Measurements from ENCODE around the gene STAT6.
"Not testable (repeated sequence)": the region's sequence is repeated elsewhere in the genome, so short reads cannot be mapped to it uniquely, and the experiment has no call there.

Gene STAT6

GRCh38 chr12:57089271-57090245 lies 21.6 kb downstream of the STAT6 start:
- peak in 2 of 3 experiments; percentile 36 to 50 for DNase-seq (ENCODE audit: low read depth in 2 of 3, low spot score in 2 of 3)

GRCh38 chr12:57088354-57089270 lies 22.6 kb downstream of the STAT6 start, which contains the start of gene NAB2:
Gene NAB2 (plus strand): TSS chr12:57089114. CDS start chr12:57089272, 158 bp downstream.
- peak; percentile 63 to 85 (median 74) for DNase-seq (ENCODE audit: low read depth in 2 of 3, low spot score in 2 of 3)

DNA sequence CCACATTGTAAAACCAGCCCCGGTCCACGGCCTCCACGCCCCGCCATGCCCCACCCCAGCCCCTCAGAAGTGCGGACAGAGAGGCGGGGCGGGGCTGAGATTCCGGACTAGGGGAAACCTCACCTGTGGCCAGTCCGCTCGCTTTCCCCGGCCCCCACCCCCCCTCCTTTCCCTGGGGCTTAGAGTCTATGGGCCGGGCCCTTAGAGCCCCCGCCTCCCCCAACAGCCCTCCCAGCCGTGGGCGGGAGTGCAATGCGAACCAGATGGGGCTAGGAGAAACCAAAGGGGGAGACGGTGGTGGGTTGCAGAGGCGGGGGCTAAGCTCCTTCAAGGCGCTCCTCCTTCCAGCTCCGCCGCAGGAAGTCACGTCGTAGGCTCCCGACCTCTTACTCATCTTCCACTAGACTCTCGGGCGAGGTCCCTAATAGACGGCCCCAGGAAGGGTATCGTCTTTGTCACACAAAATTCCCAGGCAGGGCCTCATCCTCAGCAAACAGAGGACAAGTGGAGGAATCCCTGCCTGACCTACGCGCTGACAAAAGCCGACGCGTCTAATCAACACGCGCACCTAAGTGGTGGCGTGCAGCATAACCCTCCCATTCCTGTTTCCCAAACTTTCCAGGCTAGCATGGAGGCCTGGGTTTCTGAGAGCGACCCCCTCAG lies 23.3 kb downstream of the STAT6 start:
- peak; percentile 56 to 85 (median 80) for DNase-seq (ENCODE audit: low read depth in 2 of 3, low spot score in 2 of 3)

GRCh38 chr12:57087010-57087690 lies 24.0 kb downstream of the STAT6 start:
- peak; percentile 89 to 96 (median 89) for DNase-seq (ENCODE audit: low read depth in 2 of 3, low spot score in 2 of 3)

DNA sequence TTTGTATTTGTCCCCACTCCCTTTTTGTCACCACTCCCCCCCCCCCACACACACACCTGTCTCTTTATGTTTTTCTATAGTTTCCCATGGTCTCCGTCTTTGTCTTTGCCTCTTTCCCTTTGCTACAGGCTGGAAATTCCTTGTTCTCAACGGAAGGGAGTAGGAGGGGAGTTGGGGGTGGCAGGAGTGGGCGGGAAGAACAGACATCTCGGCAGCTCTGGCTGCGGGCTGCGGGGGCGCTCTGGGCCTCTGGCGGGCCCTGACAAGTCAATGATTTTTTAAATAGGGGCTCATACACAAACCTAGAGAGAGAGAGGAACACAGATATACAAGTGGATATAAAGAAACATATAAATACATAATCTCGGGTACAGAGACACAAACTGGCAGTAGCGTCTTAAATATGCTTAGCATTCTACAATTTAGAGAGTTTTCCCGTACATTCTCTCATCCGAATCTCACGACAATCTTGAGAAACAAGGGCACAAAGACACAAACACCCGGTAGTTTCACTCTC lies 24.6 kb downstream of the STAT6 start:
- peak in 1 of 3 experiments; percentile 46 for DNase-seq (ENCODE audit: low read depth in 2 of 3, low spot score in 2 of 3)

GRCh38 chr12:57085999-57086492 lies 25.1 kb downstream of the STAT6 start:
- no peak for DNase-seq (ENCODE audit: low read depth in 2 of 3, low spot score in 2 of 3)

GRCh38 chr12:57080855-57081254 lies 30.3 kb downstream of the STAT6 start:
- no peak for DNase-seq (ENCODE audit: low read depth in 2 of 3, low spot score in 2 of 3)

GRCh38 chr12:57079821-57080220 lies 31.3 kb downstream of the STAT6 start:
- no peak for DNase-seq (ENCODE audit: low read depth in 2 of 3, low spot score in 2 of 3)

GRCh38 chr12:57078519-57079404 lies 32.4 kb downstream of the STAT6 start, which contains the start of gene NEMP1:
Gene NEMP1 (minus strand): TSS chr12:57078791. CDS start chr12:57078745, 46 bp downstream.
- DNase-seq (ENCODE audit: low read depth in 2 of 3, low spot score in 2 of 3): peak; percentile 55 to 90 (median 78)

DNA sequence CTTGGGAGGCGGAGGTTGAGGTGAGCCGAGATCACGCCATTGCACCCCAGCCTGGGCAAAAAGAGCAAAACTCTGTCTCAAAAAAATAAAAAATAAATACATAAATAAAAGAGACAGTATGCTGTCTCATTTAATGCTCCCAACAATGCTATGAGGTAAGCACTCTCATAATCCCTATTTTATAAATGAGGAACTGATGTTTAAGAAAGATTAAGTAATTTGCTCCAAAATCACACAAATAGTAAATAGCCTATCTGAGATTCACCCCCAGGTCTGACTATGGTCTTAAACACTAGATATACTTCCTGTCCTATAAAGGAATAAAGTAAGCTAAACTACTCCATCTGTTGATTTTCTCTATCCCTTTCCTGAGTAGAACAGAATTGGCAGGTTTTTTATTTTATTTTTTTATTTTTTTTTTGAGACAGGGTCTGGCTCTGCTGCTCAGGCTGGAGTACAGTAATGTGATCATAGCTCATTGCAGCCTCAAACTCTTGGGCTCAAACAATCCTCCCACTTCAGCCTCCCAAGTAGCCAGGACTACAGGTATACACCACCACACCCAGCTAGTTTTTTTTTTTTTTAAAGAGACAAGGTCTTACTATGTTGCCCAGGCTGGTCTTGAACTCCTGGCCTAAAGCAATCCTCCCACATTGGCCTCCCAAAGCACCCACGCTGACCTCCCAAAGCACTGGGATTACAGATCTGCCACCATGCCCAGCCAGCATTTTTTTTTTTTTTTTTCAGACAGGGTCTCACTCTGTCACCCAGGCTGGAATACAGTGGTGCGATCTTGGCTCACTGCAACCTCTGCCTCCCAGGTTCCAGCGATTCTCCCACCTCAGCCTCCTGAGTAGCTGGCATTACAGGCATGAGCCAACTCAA lies 37.4 kb downstream of the STAT6 start:
- DNase-seq (ENCODE audit: low read depth in 2 of 3, low spot score in 2 of 3): not testable (repeated sequence)

- no peak for DNase-seq (ENCODE audit: low read depth in 2 of 3, low spot score in 2 of 3)
These were observed 38.5 kb downstream of the STAT6 start for GRCh38 chr12:57072661-57073060.

- DNase-seq (ENCODE audit: low read depth in 2 of 3, low spot score in 2 of 3): no peak
These were observed 41.6 kb downstream of the STAT6 start for GRCh38 chr12:57069523-57069922.

DNA sequence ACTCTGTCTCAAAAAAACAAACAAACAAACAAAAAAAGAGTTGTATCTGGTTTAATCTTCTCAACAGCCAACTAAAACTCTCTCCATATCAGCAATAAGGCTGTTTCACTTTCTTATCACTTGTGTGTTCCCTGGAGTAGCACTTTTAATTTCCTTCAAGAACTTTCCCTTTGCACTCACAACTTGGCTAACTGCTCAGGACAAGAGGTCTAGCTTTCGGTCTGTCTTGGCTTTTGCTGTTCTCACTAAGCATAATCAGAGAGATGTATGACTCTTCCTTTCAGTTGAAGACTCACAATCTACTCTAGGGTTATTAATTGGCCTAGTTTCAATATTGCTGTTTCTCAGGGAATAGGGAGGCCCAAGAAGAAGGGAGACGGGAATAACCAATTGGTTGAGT lies 44.9 kb downstream of the STAT6 start:
- no peak for DNase-seq (ENCODE audit: low read depth in 2 of 3, low spot score in 2 of 3)

DNA sequence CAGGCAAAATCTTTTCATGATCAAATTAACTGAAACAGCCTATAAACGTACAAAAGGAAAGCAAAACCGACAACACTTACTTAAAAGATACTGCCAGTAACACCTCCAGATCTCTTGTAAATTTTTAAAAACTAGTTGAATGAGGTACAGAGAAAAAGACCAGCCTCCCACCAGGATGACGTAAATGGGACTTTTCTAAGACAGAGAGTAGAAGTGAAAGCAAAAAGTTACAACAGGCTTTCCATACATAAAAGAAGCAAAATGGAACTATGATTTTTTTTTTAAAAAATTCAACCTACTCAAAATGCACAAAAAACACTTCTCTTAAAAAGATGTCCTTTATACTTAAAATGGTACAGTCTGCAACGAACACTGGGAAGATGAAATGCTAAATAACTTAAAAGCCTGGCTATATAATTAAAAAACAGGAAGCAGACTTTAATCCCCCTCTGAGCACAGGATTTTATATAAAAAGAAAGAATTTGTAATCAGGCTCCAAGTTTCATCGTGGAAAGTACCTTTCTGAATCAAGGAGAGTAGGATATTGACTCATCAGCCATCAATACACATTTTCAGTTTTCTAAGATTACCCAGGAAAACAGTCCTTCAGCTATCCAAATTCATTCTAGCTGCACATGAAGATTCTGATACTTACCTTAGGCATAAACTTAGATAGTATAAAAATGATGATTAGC lies 47.0 kb downstream of the STAT6 start:
- DNase-seq (ENCODE audit: low read depth in 2 of 3, low spot score in 2 of 3): no peak

- DNase-seq (ENCODE audit: low read depth in 2 of 3, low spot score in 2 of 3): no peak
These were observed 52.7 kb downstream of the STAT6 start for GRCh38 chr12:57058454-57058853.

GRCh38 chr12:57057067-57057751 lies 54.0 kb downstream of the STAT6 start:
- DNase-seq (ENCODE audit: low read depth in 2 of 3, low spot score in 2 of 3): no peak

DNA sequence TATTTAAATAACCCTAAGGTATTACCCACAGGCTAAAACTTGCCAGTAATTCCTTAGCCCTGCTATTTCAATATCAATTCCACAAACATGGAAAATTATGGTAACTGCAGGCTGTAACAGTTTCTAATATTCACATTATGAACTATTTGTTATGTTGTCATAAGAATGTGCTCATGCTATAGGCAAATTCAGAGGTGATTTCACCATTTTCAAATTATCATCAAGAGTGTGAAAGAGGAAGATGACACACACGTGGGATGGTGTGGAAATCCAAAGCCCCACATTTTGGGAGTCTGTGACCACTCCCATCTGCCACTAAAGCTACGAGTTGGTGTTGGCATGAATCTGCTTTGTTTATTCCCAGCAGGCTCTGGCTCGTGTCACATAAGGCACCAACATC lies 55.3 kb downstream of the STAT6 start:
- no peak for DNase-seq (ENCODE audit: low read depth in 2 of 3, low spot score in 2 of 3)
